Measurements from ENCODE around the gene SCFD2.
A peak's percentile ranks its signal among the peaks of the same experiment; 100 is the strongest.

Gene SCFD2

DNA sequence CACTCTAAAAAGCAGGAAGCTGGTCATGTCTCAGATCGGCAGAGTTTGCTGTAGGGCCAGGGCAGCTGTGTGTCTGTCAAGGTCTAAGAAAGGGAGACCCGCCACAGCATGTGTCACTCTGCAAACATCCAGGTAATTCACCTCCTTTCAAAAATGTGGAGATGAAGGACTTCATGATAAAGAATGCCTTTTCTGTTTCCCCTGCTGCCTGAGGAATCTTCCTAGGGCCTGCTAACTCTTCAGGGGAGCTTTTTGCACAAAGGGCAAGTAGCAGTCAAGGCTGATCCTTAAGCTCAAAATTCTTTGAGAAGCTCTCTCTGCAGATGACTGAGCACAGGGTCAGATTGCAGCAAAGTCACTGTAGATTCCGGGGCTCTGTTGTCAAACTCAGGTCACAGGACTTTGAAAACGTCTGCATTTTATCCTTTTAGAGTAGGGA lies 482.7 kb downstream of the SCFD2 start:
- DNase-seq (ENCODE audit: low read depth in 2 of 2): no peak

DNA sequence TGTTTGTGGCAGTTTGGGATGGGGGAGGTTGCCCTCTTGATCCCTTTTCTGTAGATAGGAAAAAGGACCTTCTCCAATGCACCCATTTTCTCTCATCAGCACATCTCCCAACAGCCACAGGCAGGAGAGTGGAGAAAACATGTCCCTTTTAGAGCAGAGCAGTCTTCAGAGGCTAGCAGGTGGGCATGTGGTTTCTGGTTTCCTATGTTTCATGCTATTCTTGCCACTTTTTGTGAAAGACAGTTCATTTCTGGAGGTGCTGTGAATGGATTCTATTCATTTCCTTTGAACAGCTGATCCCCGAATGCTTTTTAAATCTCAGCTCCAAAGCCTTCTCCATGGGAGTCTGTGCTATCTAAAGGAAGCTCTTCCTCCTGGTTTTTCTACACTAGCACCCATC lies 484.9 kb downstream of the SCFD2 start:
- no peak for DNase-seq (ENCODE audit: low read depth in 2 of 2)

DNA sequence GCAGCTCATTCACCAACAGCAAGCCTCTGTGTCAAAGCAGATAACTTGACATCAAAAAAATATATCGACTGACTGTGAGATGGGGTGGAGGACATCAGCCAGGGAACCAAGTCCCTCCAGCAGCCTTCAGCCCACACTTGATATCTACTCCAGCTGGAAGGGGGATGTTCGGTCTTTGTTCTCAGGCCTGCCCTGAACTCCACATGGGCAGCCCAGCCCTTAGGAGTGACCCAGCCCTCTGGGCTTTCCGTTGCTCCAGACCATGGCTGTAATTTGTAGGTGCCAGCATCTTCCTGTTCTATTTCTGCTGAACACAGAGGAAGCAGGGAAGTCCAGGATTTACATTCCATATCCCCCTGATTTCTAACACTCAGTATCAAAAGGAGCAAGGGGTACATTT lies 486.4 kb downstream of the SCFD2 start:
- DNase-seq (ENCODE audit: low read depth in 2 of 2): no peak

DNA sequence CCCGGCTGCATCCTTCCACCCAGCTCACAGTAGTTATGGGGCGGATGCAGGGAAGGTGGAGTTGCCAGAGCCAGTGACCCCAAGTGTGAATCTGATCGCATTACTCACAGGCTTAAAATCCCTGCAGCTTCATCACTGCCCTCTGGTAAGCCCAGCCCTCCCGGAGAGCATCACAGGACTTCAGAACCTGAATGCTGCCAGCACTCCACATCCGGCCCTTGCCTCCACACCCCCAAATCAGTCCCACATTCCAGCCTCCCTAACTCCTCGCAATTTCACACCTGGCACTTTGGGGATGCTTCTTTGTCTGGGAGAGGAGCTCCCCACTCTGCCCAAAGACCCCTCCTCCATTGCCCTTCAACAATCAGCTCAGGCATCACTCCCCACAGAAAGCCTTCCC lies 488.2 kb downstream of the SCFD2 start:
- DNase-seq (ENCODE audit: low read depth in 2 of 2): no peak

DNA sequence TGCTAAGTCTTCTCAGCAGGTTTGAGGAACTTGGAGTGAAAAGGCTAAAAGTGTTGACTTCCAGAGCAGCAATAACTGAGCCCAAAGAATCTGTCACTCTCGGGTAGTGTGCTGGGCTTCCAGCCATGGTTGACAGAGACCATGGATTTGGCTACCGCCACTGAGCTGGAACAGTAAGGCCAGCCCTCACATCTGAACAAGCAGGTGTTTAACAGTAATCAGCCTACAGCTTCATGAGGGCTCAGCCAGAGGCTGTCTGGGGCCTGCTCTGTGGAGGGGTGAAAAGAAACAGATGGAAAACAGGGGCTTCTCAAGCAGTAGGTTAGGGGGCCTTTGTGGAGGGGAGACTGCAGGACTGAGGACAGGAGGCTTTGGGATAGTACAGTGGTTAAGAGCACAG lies 488.8 kb downstream of the SCFD2 start:
- no peak for DNase-seq (ENCODE audit: low read depth in 2 of 2)

DNA sequence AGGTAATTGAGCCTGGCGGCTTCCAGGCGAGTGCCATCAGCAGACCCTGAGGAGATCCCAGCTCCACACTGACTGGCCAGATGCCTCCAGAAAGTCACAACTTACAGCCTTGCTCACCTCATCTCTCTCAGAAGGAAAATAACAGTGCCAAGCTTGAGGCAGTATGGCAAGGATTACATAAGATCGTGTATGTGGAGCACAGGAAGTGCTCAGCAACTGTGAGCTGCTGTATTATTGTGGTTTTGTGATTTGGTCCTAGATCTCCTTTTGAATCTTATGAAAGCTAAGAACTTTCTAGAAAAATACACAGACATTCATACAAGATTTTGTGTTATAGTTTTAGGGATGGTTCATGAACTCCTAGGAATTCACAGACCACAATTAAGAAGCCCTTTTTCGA lies 489.8 kb downstream of the SCFD2 start:
- DNase-seq (ENCODE audit: low read depth in 2 of 2): no peak

DNA sequence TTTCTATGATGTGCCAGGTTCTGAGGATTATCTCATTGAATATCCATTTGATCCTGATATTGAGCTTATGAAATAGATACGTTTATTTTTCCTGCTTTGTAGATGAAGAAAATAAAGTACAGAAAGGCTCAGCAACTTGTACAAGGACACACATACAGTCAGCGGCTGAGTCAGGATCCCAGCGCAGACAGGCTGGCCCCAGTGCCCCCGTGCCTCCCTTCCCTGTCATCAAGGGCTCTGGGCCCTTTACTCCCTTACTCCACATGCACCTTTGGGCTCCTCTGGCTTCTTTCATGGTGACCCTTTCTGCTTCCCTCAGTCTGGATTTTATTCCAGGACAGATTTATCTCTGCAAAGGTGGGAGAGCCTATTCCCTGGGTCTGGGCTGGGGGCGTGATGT lies 490.9 kb downstream of the SCFD2 start:
- DNase-seq (ENCODE audit: low read depth in 2 of 2): no peak

DNA sequence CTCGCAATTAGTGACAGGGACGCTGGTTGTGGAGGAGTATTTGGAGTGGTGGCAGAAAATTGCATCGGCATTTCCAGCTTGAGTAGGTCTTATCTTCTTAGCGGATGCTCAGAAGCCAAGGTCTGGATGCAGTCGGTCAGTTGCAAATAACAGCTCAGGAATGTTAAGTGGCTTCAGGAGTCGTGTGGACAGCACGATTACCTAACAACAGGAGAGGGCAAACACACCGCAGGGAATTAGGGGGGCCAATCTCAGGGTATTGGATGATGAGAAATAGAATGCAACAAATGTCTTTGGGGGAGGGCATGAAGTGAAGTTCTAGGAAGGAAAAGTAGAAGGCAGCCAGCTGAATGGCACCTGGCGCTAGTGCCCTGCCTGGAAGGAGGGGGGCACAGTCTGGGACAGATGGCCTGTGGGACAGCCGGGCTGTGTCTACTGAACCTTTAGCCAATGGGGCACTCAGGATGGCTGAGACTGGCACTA lies 492.0 kb downstream of the SCFD2 start:
- DNase-seq (ENCODE audit: low read depth in 2 of 2): no peak

DNA sequence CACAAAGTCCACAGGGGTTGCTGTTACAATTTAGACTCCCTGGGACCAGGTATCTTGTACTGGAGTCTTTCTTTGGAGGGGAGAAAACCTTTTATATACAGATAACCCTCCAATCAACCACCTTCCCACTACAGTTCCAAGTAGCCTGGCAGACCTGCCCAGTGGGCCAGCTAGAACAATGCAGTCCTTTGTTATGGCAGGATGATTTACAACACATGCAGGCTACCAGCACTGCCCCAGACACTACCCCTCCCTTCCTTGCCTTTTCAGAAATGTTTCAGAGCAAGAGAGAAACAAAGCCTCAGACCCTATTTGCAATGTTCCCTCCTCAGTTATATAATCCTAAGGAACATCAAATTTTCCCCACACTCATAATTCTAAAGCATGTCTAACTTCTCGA lies 492.7 kb downstream of the SCFD2 start:
- no peak for DNase-seq (ENCODE audit: low read depth in 2 of 2)

DNA sequence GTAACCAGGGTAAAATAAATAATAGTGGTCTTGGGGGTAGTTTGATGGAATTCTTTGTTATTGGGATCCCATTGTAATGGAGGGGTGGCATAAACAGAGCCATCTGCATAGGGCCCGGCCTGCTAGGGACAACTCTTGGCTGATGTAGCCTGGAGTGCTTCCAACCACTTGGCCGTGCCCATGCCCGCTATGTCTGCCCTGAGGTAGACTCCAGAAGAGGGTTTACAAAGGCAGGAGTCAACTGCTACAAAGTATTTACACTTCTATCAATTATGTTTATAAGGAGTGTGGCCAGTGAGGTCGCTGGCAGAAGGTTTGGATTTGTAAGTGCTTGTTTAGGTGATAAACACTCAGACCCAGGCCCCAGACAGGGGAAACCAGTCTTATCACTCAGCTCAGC lies 495.6 kb downstream of the SCFD2 start:
- no peak for DNase-seq (ENCODE audit: low read depth in 2 of 2)

DNA sequence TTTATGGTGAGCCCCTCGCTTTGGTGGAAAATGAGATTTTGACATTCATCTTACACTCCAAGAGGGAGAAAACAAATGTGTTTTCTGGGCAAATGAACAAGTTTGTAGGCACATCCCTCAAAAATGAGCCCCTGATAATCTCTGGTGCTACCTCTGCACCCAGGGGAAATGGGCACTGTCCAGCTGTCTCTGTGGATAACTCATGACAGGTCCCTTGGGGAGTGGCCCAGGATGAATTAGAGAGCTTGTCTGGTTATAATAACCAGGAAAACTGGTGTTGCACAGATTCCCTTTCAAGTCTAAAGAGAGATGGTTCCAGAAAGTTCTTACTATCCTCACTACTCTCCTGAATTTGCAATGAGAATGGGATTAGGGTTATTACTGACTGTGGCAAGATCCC lies 496.2 kb downstream of the SCFD2 start:
- DNase-seq (ENCODE audit: low read depth in 2 of 2): no peak

DNA sequence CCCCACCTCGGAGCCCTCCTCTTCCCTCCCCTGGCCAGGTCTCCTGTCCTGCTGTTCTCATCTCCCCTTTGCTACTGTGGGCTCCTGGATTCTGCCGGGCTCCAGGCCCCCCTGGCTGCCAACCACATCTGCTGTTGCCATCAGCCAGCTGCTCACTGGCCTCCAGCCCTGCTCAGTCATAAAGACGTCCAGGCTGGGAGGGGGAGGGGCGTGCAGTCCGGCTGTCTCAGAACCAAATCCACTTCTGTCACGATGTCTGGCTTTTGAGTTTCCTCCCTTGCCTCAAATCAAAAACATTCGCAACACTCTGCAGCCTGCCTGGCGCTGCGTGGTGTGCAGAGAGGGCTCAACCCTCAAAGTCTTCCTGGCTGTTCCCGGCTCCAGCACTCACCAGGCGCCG lies 496.7 kb downstream of the SCFD2 start:
- DNase-seq (ENCODE audit: low read depth in 2 of 2): no peak

DNA sequence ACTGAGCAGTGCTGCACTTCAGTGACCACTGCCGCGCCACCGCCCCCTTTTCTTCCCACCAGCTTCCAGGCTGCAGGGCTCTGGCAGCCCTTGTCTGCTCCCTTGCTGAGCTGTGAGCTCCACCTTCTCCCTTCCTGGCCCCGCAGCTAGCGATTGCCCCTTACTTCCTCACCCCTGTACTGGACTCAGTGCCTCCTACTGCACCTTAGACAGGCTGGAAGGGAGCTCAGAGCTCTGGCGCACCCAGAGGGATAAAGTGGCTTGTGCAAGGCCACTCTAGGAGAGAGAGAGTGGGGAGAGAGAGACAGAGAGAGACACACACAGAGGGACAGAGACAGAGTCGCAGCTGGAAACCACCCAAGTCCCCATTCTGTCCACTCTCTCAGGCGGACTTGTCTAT lies 497.7 kb downstream of the SCFD2 start:
- no peak for DNase-seq (ENCODE audit: low read depth in 2 of 2)

DNA sequence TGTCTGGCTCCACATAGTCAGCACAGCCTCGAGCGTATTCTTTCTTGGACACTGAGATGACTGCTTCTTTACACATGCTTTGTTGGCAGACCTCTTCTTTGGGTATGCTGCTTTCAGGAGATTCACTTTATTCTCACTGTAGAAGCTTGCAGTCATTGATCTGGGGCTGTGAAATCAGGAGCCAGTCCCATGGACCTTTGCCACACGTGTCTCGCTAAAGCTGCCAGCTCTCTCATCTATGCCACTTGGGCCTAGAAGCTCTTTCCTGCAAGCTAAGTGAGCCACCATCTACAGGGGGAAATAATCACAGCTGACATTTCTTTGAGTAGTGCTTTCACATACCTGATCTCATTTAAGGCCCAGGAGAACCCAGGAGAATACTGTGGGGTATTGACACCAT lies 498.7 kb downstream of the SCFD2 start:
- DNase-seq (ENCODE audit: low read depth in 2 of 2): no peak

DNA sequence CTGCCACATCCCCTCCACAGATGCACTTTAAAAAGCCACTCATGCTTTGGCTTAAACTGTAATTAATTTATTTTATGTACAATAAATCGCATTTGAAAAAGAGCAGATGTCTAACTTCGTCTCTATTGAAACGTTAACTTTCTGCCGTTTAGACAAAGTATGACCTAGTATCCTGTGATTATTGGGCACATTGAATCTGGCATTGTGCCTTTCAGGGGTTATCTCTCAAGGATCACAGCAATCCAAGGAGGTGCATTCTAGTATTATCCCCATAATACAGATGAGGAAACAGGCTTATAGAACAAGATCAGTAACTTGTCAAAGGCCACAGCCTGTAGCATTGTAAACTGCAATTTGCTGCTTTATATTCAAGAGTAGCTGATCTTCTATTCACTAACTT lies 499.1 kb downstream of the SCFD2 start:
- DNase-seq (ENCODE audit: low read depth in 2 of 2): no peak

DNA sequence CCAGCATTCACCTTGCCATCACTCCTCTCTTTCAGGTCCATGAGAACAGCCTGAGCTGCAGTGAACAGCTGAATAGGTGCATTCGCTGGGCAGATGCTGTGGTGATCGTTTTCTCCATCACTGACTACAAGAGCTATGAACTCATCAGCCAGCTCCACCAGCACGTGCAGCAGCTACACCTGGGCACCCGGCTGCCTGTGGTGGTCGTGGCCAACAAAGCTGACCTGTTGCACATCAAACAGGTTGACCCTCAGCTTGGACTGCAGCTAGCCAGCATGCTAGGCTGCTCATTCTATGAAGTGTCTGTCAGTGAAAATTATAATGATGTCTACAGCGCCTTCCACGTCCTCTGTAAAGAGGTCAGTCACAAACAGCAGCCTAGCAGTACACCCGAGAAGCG lies 500.6 kb downstream of the SCFD2 start:
- DNase-seq (ENCODE audit: low read depth in 2 of 2): no peak

DNA sequence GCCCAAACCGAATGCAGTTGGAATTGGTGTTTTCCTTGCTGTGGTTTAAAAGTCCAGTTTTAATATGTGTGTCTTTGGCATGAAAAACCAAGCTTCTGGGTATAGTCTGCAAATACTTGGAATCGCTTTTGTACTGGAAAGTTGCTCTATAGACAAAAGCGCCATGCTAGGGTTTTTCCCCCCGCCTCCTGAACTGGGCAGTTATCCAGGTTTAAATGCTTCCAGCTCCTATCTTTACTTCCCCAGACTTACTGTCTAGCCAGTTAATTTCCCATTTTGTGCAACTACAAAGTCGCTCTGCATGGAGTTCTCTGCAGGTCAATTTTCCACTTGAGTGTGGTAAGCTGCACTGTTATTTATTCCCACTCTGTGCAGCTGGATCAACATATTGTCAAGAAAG lies 501.1 kb downstream of the SCFD2 start:
- DNase-seq (ENCODE audit: low read depth in 2 of 2): no peak

DNA sequence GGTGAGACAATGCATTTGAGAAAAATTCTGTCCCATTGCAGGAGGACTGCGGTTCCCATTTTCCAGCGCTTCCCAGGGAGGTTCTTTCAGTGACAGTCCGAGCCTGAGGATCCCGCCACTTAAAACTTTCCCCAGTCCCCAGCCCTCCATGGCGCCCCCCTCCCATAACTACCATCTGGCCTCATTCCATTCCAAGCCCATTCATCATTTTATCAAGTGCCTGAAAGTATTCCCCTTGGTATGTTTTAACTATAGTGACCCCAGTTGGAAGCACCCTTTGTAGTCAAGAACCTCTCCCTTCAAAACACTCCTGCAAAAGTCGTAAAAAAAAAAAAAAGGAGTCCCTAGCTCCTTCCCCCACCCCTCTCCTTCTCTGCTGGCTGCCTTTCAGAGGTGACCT lies 502.5 kb downstream of the SCFD2 start:
- no peak for DNase-seq (ENCODE audit: low read depth in 2 of 2)

DNA sequence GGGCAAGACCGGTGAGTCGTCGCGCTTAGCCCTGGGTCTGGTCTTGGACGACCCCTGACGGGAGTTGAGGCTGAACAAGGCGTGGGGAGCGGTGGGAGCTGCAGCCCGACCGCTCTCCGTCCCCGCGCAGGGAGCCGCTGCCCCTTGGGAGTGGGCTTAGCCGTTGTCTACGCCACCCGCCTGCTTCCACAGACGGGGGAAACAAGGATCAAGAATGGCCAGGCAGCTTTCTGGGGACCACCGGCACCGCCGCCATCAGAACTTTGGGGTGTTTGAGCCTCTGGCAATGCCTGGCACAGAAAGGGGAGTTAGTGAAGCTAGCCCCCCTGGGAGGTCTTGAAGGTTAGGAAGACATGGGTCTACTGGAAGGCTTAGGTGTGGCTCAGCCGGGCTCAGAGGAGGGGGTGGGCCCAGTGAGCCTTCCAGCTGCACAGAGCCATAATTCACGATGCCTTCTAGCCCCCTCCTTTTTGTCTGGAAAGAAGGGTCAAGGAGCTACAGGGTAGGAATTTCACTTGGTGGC lies 503.2 kb downstream of the SCFD2 start:
- no peak for DNase-seq (ENCODE audit: low read depth in 2 of 2)

DNA sequence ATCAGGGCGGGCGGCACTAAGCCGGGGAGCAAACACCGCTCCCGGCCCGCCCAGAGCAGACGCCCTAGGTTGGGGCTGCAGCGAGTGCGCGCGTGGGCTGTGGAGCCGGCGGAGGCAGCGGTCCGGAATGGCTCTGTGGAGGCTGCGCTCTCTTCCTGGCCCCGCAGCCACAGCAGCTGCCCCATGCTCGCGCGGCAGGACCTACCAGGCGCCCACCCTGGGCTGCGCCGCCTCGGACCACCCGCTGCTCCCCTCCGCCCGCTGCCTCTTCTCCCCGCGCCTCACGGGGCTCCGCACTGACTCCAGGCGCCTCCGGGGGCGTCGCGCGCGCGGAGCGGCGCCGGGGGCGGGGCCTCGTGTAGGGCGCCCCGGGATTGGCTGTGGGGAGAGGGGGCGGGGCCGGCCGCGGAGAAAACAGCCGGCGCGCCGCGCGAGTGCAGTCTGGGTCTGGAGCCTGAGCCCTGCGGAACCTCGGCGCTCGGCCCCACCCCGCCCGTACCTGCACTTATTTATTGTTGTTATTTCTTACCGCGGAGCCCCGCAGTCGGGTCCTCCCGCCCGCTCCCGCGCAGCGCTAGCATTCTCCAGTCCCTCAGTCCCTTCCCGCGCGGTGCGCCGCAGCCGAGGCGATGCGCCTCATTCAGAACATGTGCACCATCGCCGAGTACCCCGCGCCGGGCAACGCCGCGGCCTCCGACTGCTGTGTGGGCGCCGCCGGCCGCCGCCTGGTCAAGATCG lies 503.8 kb downstream of the SCFD2 start, which contains the start of gene RASL11B:
Gene RASL11B, plus strand, starts transcription at position 439 of the 738 bp plus-strand sequence. Its CDS starts 191 bp downstream, at position 630.
- peak; percentile 58 to 61 for DNase-seq (ENCODE audit: low read depth in 2 of 2)

DNA sequence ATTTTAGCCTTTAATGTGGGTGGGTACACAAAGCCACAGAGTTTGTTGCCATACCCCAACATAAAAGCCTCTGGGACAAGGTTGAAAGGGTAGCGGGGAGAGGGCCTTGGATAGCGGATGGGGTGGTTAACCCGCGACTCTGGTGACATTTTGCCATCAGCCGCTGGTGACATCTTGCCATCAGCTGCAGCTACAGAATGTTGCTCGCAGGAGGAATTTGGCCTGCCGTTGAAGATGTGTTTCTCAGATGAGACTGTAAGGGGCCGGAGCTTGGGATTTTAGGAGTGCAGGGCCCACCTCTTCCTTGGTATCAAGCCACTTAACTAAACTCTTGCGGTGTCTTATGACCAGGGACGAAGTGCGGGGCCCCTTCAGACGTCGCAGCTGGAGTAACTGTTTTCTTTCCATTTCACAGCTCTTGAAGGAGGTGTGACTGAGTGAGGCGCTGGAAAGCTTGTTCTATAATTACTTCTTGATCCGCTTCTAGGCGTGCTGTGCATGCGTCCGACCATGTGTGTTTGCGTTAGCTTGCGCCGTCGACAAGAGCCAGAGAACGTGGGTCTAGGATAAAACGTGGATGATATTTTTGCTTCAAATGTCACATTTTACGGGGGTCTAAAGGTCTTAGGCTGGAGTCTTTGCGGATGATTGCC lies 504.6 kb downstream of the SCFD2 start:
- DNase-seq (ENCODE audit: low read depth in 2 of 2): no peak

DNA sequence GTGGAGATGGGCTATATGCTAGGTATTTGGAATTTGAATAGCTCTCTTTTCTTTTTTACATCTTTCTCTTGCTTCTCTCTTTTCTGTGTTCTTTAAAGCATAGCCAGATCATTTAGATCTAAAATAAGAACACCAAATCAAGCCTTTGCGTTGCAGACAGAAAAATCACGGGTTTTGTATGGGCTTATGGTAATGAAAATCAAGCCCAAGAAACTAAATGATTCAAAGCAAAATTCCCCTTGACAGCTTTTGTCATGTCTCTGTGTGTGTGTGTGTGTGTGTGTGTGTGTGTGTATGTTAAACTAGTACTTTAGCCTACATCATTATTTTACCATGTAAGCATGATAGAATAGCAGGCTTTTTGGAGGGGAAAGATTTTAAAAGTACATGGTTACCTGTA lies 505.5 kb downstream of the SCFD2 start:
- DNase-seq (ENCODE audit: low read depth in 2 of 2): no peak

DNA sequence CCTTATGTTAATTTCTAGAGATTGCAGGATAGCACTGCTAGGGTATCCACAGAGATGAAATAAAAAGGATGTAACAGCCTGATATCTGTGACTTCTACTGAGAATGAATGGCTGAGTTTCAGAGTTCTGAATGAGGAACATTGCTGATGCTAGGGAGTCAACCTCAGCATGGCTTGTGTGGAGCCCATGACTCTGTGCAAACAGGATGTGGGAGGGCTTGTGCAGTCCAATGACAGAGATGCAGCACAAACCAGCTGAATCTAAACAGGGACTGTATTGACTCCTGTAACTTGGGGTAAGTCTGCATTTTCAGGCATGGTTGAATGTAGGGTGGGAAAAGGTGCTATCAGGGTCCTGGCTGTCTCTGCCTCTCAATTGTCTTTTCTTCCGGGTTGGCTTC lies 509.1 kb downstream of the SCFD2 start:
- no peak for DNase-seq (ENCODE audit: low read depth in 2 of 2)
